Measurements from ENCODE around the gene TSGA10.
A peak's percentile ranks its signal among the peaks of the same experiment; 100 is the strongest.
"Not testable (repeated sequence)": the region's sequence is repeated elsewhere in the genome, so short reads cannot be mapped to it uniquely, and the experiment has no call there.

The TSGA10 gene

GRCh38 chr2:99085421-99085820 is 69.3 kb downstream of the TSGA10 start:
- FAIRE-seq (no peak), DNase-seq (ENCODE audit: insufficient read length, low spot score) (no peak)

GRCh38 chr2:99084256-99084655 is 70.5 kb downstream of the TSGA10 start:
- no peak for TF ChIP-seq POLR2AphosphoS5 (IDR thresholded peaks at IDR 0.05; ENCODE audit: low read depth, low read length)
- no peak for TF ChIP-seq POLR2A (IDR thresholded peaks at IDR 0.05; ENCODE audit: low read depth, low read length)
- TF ChIP-seq PAX5 (IDR thresholded peaks at IDR 0.05; ENCODE audit: insufficient read depth, low read length, severe bottlenecking): no peak
- no peak for TF ChIP-seq SPI1 (IDR thresholded peaks at IDR 0.05; ENCODE audit: low read depth, low read length)
- TF ChIP-seq POU2F2 (IDR thresholded peaks at IDR 0.05; ENCODE audit: low read depth, low read length): no peak
- no peak for TF ChIP-seq TAF1 (IDR thresholded peaks at IDR 0.05; ENCODE audit: low read depth, low read length)
- DNase-seq (ENCODE audit: insufficient read length, low spot score) (no peak), FAIRE-seq (no peak)

More at GRCh38 chr2:99085421-99085820, 69.3 kb downstream of the TSGA10 start:
- TF ChIP-seq TAF1 (IDR thresholded peaks at IDR 0.05; ENCODE audit: low read depth, low read length): no peak
- no peak for TF ChIP-seq PAX5 (IDR thresholded peaks at IDR 0.05; ENCODE audit: insufficient read depth, low read length, severe bottlenecking)
- TF ChIP-seq POLR2A (IDR thresholded peaks at IDR 0.05; ENCODE audit: low read depth, low read length): no peak
- TF ChIP-seq POLR2AphosphoS5 (IDR thresholded peaks at IDR 0.05; ENCODE audit: low read depth, low read length): no peak
- TF ChIP-seq SPI1 (IDR thresholded peaks at IDR 0.05; ENCODE audit: low read depth, low read length): no peak
- no peak for TF ChIP-seq POU2F2 (IDR thresholded peaks at IDR 0.05; ENCODE audit: low read depth, low read length)

GRCh38 chr2:99081891-99082290 is 72.9 kb downstream of the TSGA10 start:
- FAIRE-seq (no peak), DNase-seq (ENCODE audit: insufficient read length, low spot score) (no peak)
- TF ChIP-seq SPI1 (IDR thresholded peaks at IDR 0.05; ENCODE audit: low read depth, low read length): no peak
- no peak for TF ChIP-seq PAX5 (IDR thresholded peaks at IDR 0.05; ENCODE audit: insufficient read depth, low read length, severe bottlenecking)
- no peak for TF ChIP-seq POU2F2 (IDR thresholded peaks at IDR 0.05; ENCODE audit: low read depth, low read length)
- TF ChIP-seq TAF1 (IDR thresholded peaks at IDR 0.05; ENCODE audit: low read depth, low read length): no peak
- no peak for TF ChIP-seq POLR2AphosphoS5 (IDR thresholded peaks at IDR 0.05; ENCODE audit: low read depth, low read length)
- no peak for TF ChIP-seq POLR2A (IDR thresholded peaks at IDR 0.05; ENCODE audit: low read depth, low read length)

- FAIRE-seq: no peak
- no peak for DNase-seq (ENCODE audit: insufficient read length, low spot score)
- TF ChIP-seq PAX5 (IDR thresholded peaks at IDR 0.05; ENCODE audit: insufficient read depth, low read length, severe bottlenecking): no peak
- no peak for TF ChIP-seq POLR2AphosphoS5 (IDR thresholded peaks at IDR 0.05; ENCODE audit: low read depth, low read length)
- TF ChIP-seq POU2F2 (IDR thresholded peaks at IDR 0.05; ENCODE audit: low read depth, low read length): no peak
- TF ChIP-seq TAF1 (IDR thresholded peaks at IDR 0.05; ENCODE audit: low read depth, low read length): no peak
- TF ChIP-seq POLR2A (IDR thresholded peaks at IDR 0.05; ENCODE audit: low read depth, low read length): no peak
- TF ChIP-seq SPI1 (IDR thresholded peaks at IDR 0.05; ENCODE audit: low read depth, low read length): no peak
These were observed 75.5 kb downstream of the TSGA10 start for GRCh38 chr2:99079226-99079625.

GRCh38 chr2:99072551-99072950 is 82.2 kb downstream of the TSGA10 start:
- no peak for TF ChIP-seq POU2F2 (IDR thresholded peaks at IDR 0.05; ENCODE audit: low read depth, low read length)
- no peak for TF ChIP-seq TAF1 (IDR thresholded peaks at IDR 0.05; ENCODE audit: low read depth, low read length)
- TF ChIP-seq POLR2A (IDR thresholded peaks at IDR 0.05; ENCODE audit: low read depth, low read length): no peak
- no peak for TF ChIP-seq SPI1 (IDR thresholded peaks at IDR 0.05; ENCODE audit: low read depth, low read length)
- no peak for TF ChIP-seq PAX5 (IDR thresholded peaks at IDR 0.05; ENCODE audit: insufficient read depth, low read length, severe bottlenecking)
- no peak for DNase-seq (ENCODE audit: insufficient read length, low spot score)

GRCh38 chr2:99067871-99068625 is 86.7 kb downstream of the TSGA10 start:
- no peak for FAIRE-seq
- TF ChIP-seq SPI1 (IDR thresholded peaks at IDR 0.05; ENCODE audit: low read depth, low read length): no peak
- no peak for TF ChIP-seq POLR2A (IDR thresholded peaks at IDR 0.05; ENCODE audit: low read depth, low read length)
- no peak for DNase-seq (ENCODE audit: insufficient read length, low spot score)

More at GRCh38 chr2:99072551-99072950, 82.2 kb downstream of the TSGA10 start:
- no peak for FAIRE-seq

- DNase-seq (ENCODE audit: insufficient read length, low spot score): peak; percentile 13
- TF ChIP-seq TAF1 (IDR thresholded peaks at IDR 0.05; ENCODE audit: low read depth, low read length): peak; percentile 20; the same call in 1 of the 2 replicates
- TF ChIP-seq POU2F2 (IDR thresholded peaks at IDR 0.05; ENCODE audit: low read depth, low read length): no peak
- TF ChIP-seq SPI1 (IDR thresholded peaks at IDR 0.05; ENCODE audit: low read depth, low read length): no peak
- TF ChIP-seq POLR2AphosphoS5 (IDR thresholded peaks at IDR 0.05; ENCODE audit: low read depth, low read length): 0 out of 2 replicates have a peak, but pooled peaks have one; percentile 27
These were observed 88.4 kb downstream of the TSGA10 start for GRCh38 chr2:99066075-99066958.

GRCh38 chr2:99049187-99049586 is 105.6 kb downstream of the TSGA10 start:
- not testable (repeated sequence) for DNase-seq (ENCODE audit: insufficient read length, low spot score); FAIRE-seq

More at GRCh38 chr2:99066075-99066958, 88.4 kb downstream of the TSGA10 start:
- peak; percentile 92 for FAIRE-seq

GRCh38 chr2:99040736-99041300 is 113.9 kb downstream of the TSGA10 start:
- FAIRE-seq: not testable (repeated sequence)

GRCh38 chr2:99035920-99036319 is 118.8 kb downstream of the TSGA10 start:
- TF ChIP-seq TAF1 (IDR thresholded peaks at IDR 0.05; ENCODE audit: low read depth, low read length) (no peak), PAX5 (IDR thresholded peaks at IDR 0.05; ENCODE audit: insufficient read depth, low read length, severe bottlenecking) (no peak), SPI1 (IDR thresholded peaks at IDR 0.05; ENCODE audit: low read depth, low read length) (no peak), POU2F2 (IDR thresholded peaks at IDR 0.05; ENCODE audit: low read depth, low read length) (no peak), POLR2AphosphoS5 (IDR thresholded peaks at IDR 0.05; ENCODE audit: low read depth, low read length) (no peak), POLR2A (IDR thresholded peaks at IDR 0.05; ENCODE audit: low read depth, low read length) (no peak)
- no peak for DNase-seq (ENCODE audit: insufficient read length, low spot score)
- FAIRE-seq: no peak

More at GRCh38 chr2:99040736-99041300, 113.9 kb downstream of the TSGA10 start:
- not testable (repeated sequence) for DNase-seq (ENCODE audit: insufficient read length, low spot score)

Measured in GM12891 (cell line).